Ishikawa (cell line): ENCODE data around the gene AP3B1.

Source experiments
- CEBPB ChIP-seq: IDR thresholded peaks from 2 replicates; pipeline ENCODE4 v1.6.1; 2012
- CREB1 ChIP-seq: IDR thresholded peaks from 2 replicates; pipeline ENCODE4 v1.6.1; 2012; ENCODE audit warnings: low read depth
- EGR1 ChIP-seq: IDR thresholded peaks from 2 replicates; pipeline ENCODE4 v1.6.1; 2012
- EP300 ChIP-seq: IDR thresholded peaks from 2 replicates; pipeline ENCODE4 v1.6.1; 2012; ENCODE audit warnings: borderline replicate concordance
- FOXM1 ChIP-seq: IDR thresholded peaks from 2 replicates; pipeline ENCODE4 v1.6.1; 2012; ENCODE audit warnings: low read depth, borderline replicate concordance
- NFIC ChIP-seq: IDR thresholded peaks from 2 replicates; pipeline ENCODE4 v1.6.1; 2012
- RAD21 ChIP-seq: IDR thresholded peaks from 2 replicates; pipeline ENCODE4 v1.6.1; 2012; ENCODE audit warnings: low read depth
- TAF1 ChIP-seq: IDR thresholded peaks from 2 replicates; pipeline ENCODE4 v1.6.1; 2012; ENCODE audit warnings: low read depth, mild to moderate bottlenecking
- TCF12 ChIP-seq: IDR thresholded peaks from 2 replicates; pipeline ENCODE4 v1.6.1; 2012; ENCODE audit warnings: low read depth
- TEAD4 ChIP-seq: IDR thresholded peaks from 2 replicates; pipeline ENCODE4 v1.6.1; 2012
- YY1 ChIP-seq: IDR thresholded peaks from 2 replicates; pipeline ENCODE4 v1.6.1; 2012; ENCODE audit warnings: low read depth
- ZBTB7A ChIP-seq: IDR thresholded peaks from 2 replicates; pipeline ENCODE4 v1.6.1; 2012; ENCODE audit warnings: low read depth
- TF ChIP-seq, protein P1 (sequence below): IDR thresholded peaks from 2 replicates; pipeline ENCODE4 v1.6.1; 2012
- TF ChIP-seq, protein P2 (sequence below): IDR thresholded peaks from 2 replicates; pipeline ENCODE4 v1.6.1; 2012; ENCODE audit warnings: low read depth, mild to moderate bottlenecking
- TF ChIP-seq, protein P3 (sequence below): IDR thresholded peaks from 2 replicates; pipeline ENCODE4 v1.6.1; 2012

The AP3B1 gene

GRCh38 chr5:77957516-77957915 is 337.0 kb downstream of the AP3B1 start:
- TF ChIP-seq TEAD4: no peak
- TF ChIP-seq NFIC: no peak
- TF ChIP-seq CREB1: no peak
- TF ChIP-seq, protein P1, sequence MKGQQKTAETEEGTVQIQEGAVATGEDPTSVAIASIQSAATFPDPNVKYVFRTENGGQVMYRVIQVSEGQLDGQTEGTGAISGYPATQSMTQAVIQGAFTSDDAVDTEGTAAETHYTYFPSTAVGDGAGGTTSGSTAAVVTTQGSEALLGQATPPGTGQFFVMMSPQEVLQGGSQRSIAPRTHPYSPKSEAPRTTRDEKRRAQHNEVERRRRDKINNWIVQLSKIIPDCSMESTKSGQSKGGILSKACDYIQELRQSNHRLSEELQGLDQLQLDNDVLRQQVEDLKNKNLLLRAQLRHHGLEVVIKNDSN: no peak
- no peak for TF ChIP-seq TCF12
- TF ChIP-seq, protein P2, sequence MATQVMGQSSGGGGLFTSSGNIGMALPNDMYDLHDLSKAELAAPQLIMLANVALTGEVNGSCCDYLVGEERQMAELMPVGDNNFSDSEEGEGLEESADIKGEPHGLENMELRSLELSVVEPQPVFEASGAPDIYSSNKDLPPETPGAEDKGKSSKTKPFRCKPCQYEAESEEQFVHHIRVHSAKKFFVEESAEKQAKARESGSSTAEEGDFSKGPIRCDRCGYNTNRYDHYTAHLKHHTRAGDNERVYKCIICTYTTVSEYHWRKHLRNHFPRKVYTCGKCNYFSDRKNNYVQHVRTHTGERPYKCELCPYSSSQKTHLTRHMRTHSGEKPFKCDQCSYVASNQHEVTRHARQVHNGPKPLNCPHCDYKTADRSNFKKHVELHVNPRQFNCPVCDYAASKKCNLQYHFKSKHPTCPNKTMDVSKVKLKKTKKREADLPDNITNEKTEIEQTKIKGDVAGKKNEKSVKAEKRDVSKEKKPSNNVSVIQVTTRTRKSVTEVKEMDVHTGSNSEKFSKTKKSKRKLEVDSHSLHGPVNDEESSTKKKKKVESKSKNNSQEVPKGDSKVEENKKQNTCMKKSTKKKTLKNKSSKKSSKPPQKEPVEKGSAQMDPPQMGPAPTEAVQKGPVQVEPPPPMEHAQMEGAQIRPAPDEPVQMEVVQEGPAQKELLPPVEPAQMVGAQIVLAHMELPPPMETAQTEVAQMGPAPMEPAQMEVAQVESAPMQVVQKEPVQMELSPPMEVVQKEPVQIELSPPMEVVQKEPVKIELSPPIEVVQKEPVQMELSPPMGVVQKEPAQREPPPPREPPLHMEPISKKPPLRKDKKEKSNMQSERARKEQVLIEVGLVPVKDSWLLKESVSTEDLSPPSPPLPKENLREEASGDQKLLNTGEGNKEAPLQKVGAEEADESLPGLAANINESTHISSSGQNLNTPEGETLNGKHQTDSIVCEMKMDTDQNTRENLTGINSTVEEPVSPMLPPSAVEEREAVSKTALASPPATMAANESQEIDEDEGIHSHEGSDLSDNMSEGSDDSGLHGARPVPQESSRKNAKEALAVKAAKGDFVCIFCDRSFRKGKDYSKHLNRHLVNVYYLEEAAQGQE: no peak
- no peak for TF ChIP-seq ZBTB7A
- no peak for TF ChIP-seq CEBPB
- TF ChIP-seq RAD21: no peak
- no peak for TF ChIP-seq EGR1
- no peak for TF ChIP-seq FOXM1
- TF ChIP-seq, protein P3, sequence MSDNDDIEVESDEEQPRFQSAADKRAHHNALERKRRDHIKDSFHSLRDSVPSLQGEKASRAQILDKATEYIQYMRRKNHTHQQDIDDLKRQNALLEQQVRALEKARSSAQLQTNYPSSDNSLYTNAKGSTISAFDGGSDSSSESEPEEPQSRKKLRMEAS: no peak
- no peak for TF ChIP-seq YY1
- TF ChIP-seq EP300: no peak
- no peak for TF ChIP-seq TAF1

GRCh38 chr5:77957081-77957480 is 337.4 kb downstream of the AP3B1 start:
- TF ChIP-seq TEAD4 (no peak), CREB1 (no peak), EP300 (no peak), RAD21 (no peak), FOXM1 (no peak), TAF1 (no peak), NFIC (no peak), YY1 (no peak), ZBTB7A (no peak), CEBPB (no peak), TCF12 (no peak), EGR1 (no peak)
- TF ChIP-seq, protein P1: no peak
- TF ChIP-seq, protein P2: no peak

DNA sequence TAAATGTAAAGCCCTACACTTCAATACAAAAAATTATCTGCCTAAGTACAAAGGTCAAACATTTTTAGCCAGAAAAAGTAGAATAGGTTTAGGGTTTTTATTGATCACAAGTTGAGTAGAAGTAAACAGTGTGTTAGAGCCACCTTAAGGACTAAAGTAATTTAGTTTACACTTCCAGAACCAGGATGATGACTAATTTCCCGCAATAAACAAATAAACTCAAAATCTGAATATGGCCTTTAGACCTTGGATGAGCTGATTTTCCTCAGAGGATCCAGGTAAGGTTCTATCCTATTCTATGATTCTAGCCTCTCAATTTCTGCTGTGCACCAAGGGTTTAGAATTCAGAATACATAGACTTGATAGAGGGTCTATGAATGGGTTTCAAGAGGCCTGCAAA is 338.9 kb downstream of the AP3B1 start:
- TF ChIP-seq NFIC: no peak
- no peak for TF ChIP-seq CREB1
- TF ChIP-seq EGR1: no peak
- no peak for TF ChIP-seq EP300
- no peak for TF ChIP-seq TCF12
- no peak for TF ChIP-seq YY1
- TF ChIP-seq FOXM1: no peak
- no peak for TF ChIP-seq RAD21
- TF ChIP-seq, protein P2: no peak
- TF ChIP-seq TAF1: no peak
- TF ChIP-seq TEAD4: no peak
- no peak for TF ChIP-seq ZBTB7A

DNA sequence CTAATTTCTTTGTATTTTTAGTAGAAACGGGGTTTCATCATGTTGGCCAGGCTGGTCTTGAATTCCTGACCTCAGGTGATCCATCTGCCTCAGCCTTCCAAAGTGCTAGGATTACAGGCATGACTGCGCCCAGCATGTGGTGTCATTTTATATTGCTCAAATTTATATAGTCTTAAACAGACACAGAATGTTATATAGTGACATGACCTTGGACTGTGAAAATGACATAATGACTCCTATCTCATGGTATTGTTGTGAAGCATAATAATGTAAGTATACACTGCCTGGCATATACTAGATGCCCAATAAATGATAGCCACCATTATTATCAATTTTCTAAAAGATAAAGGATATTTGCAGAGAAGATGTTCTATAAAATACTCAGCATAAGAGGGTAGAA is 341.1 kb downstream of the AP3B1 start:
- TF ChIP-seq CREB1: no peak
- no peak for TF ChIP-seq EP300
- TF ChIP-seq, protein P1: no peak
- TF ChIP-seq CEBPB: no peak
- no peak for TF ChIP-seq EGR1
- no peak for TF ChIP-seq TAF1
- no peak for TF ChIP-seq ZBTB7A
- TF ChIP-seq, protein P3: no peak
- TF ChIP-seq FOXM1: no peak
- TF ChIP-seq TCF12: no peak
- no peak for TF ChIP-seq RAD21
